Measurements from ENCODE around the gene MCU. TPM values are rescaled to one million over a fixed set of nuclear protein-coding genes. Genes with fewer than 3 reads are reported as not detected.

The MCU gene
- total RNA-seq, 2 donors from 2014 or later = 15.0 to 24.6 TPM

- Histone ChIP-seq H3K4me3 (no peak overlapping the region), H3K36me3 (no peaks in the 10 kb centered on the region), H3K9me3 (no peaks in the 10 kb centered on the region), H3K27ac (no peak overlapping the region), H3K4me1 (ENCODE audit: control insufficient read depth in 1 of 2, low read depth in 2 of 2) (peaks cover 5 to 9% of the 10 kb centered on the region in 2 donors), H3K27me3 (replicated peaks; ENCODE audit: insufficient read depth) (no peaks in the 10 kb centered on the region)
- TF ChIP-seq CTCF (IDR thresholded peaks at IDR 0.05) = no peak
- ATAC-seq (ENCODE audit: insufficient number of reproducible peaks, low FRiP score, low read depth) (no peak), DNase-seq (ENCODE audit: low spot score) (no peak)
Observed at GRCh38 chr10:72808001-72808400, 116.1 kb downstream of the MCU start.

- Histone ChIP-seq H3K27me3 (replicated peaks; ENCODE audit: insufficient read depth) (no peaks in the 10 kb centered on the region), H3K27ac (no peak overlapping the region), H3K4me1 (ENCODE audit: control insufficient read depth in 1 of 2, low read depth in 2 of 2) (peaks cover 0 to 10% of the 10 kb centered on the region in 2 donors), H3K4me3 (no peak overlapping the region), H3K36me3 (no peaks in the 10 kb centered on the region), H3K9me3 (no peaks in the 10 kb centered on the region)
- no peak for TF ChIP-seq CTCF (IDR thresholded peaks at IDR 0.05)
- no peak for DNase-seq (ENCODE audit: low spot score)
- no peak for ATAC-seq (ENCODE audit: insufficient number of reproducible peaks, low FRiP score, low read depth)
Observed at GRCh38 chr10:72809006-72809405, 117.1 kb downstream of the MCU start.

GRCh38 chr10:72810976-72811375 lies 119.0 kb downstream of the MCU start:
- Histone ChIP-seq H3K36me3 (no peaks in the 10 kb centered on the region), H3K27ac (no peak overlapping the region), H3K4me3 (no peak overlapping the region), H3K9me3 (no peaks in the 10 kb centered on the region), H3K27me3 (replicated peaks; ENCODE audit: insufficient read depth) (no peaks in the 10 kb centered on the region), H3K4me1 (ENCODE audit: control insufficient read depth in 1 of 2, low read depth in 2 of 2) (peaks cover 4 to 18% of the 10 kb centered on the region in 2 donors)
- DNase-seq (ENCODE audit: low spot score) (no peak), ATAC-seq (ENCODE audit: insufficient number of reproducible peaks, low FRiP score, low read depth) (no peak)
- no peak for TF ChIP-seq CTCF (IDR thresholded peaks at IDR 0.05)

- H3K4me1 ChIP-seq (ENCODE audit: control insufficient read depth in 1 of 2, low read depth in 2 of 2) = peaks cover 4 to 18% of the 10 kb centered on the region in 2 donors
- DNase-seq (ENCODE audit: low spot score) (no peak), ATAC-seq (ENCODE audit: insufficient number of reproducible peaks, low FRiP score, low read depth) (no peak)
- no peaks in the 10 kb centered on the region for H3K27me3 ChIP-seq (replicated peaks; ENCODE audit: insufficient read depth)
- H3K4me3 ChIP-seq = no peak overlapping the region
- TF ChIP-seq CTCF (IDR thresholded peaks at IDR 0.05) = no peak
- H3K9me3 ChIP-seq = no peaks in the 10 kb centered on the region
- H3K36me3 ChIP-seq = no peaks in the 10 kb centered on the region
- no peak overlapping the region for H3K27ac ChIP-seq
Observed at GRCh38 chr10:72812415-72812752, 120.4 kb downstream of the MCU start.

GRCh38 chr10:72812753-72813430 lies 120.9 kb downstream of the MCU start:
- no peak overlapping the region for H3K4me3 ChIP-seq
- no peak for TF ChIP-seq CTCF (IDR thresholded peaks at IDR 0.05)
- H3K9me3 ChIP-seq = no peaks in the 10 kb centered on the region
- no peaks in the 10 kb centered on the region for H3K36me3 ChIP-seq
- no peaks in the 10 kb centered on the region for H3K27me3 ChIP-seq (replicated peaks; ENCODE audit: insufficient read depth)
- ATAC-seq (ENCODE audit: insufficient number of reproducible peaks, low FRiP score, low read depth) (no peak), DNase-seq (ENCODE audit: low spot score) (no peak)
- peaks cover 4 to 18% of the 10 kb centered on the region in 2 donors for H3K4me1 ChIP-seq (ENCODE audit: control insufficient read depth in 1 of 2, low read depth in 2 of 2)
- no peak overlapping the region for H3K27ac ChIP-seq

Data from thoracic aorta (tissue), 2 donors.